ENCODE results near the gene LITAF. TPM values are rescaled to one million over a fixed set of nuclear protein-coding genes. Genes with fewer than 3 reads are reported as not detected.

The LITAF gene
- polyA plus RNA-seq, 1 of the 3 experiments (the other 2 are of a cell fraction) = 45.7 TPM

DNA sequence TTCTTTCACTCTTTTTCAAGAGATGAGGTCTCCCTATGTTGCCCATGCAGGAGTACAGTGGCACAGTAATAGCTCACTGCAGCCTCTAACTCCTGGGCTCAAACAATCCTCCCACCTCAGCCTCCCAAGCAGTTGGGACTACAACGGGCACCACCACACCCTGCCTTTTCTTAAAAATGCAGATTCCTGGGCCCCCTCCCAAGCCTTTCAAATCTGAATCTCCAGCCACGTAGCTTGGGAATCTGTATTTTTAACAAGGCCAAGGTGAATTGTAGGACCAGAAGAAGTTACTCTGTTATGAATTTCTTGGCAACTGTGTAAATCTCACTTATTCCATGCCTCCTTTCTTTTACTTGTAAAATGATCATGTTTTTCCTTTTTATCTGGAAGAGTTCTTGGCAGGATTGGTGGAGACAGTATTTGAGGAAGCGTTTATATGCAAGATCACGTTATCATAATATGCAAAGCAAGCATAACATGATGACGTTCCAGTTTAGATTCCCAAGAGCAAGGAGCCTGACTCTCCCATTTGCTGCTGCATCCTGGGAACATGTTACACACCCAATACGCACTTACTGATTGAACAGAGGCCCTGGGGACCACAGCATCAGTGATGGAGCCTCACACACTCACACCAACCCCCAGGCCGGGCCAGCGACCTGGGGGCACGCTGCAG, 44.5 kb downstream of the LITAF start (continued):
- no peak for TF ChIP-seq FOSL2 (IDR thresholded peaks at IDR 0.05; ENCODE audit: borderline replicate concordance, low read depth)
- no peak for TF ChIP-seq MEF2A (IDR thresholded peaks at IDR 0.05; ENCODE audit: borderline replicate concordance, low read depth)
- TF ChIP-seq, protein P1, sequence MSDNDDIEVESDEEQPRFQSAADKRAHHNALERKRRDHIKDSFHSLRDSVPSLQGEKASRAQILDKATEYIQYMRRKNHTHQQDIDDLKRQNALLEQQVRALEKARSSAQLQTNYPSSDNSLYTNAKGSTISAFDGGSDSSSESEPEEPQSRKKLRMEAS (IDR thresholded peaks at IDR 0.05; ENCODE audit: low read depth) = no peak
- no peak for TF ChIP-seq TEAD4 (IDR thresholded peaks at IDR 0.05; ENCODE audit: borderline replicate concordance, insufficient read depth)
- no peak for TF ChIP-seq SMC3 (IDR thresholded peaks at IDR 0.05; ENCODE audit: low read depth, low read length)
- no peak for TF ChIP-seq NRF1 (IDR thresholded peaks at IDR 0.05; ENCODE audit: low read depth, low read length)
- TF ChIP-seq EP300 (IDR thresholded peaks at IDR 0.05; ENCODE audit: borderline replicate concordance in 1 of 2, low read depth in 1 of 2, low read length in 1 of 2) = no peak
- TF ChIP-seq JUND (IDR thresholded peaks at IDR 0.05) = no peak
- no peak for TF ChIP-seq GABPA (IDR thresholded peaks at IDR 0.05; ENCODE audit: low read depth)
- TF ChIP-seq RFX5 (IDR thresholded peaks at IDR 0.05; ENCODE audit: low read length) = no peak

DNA sequence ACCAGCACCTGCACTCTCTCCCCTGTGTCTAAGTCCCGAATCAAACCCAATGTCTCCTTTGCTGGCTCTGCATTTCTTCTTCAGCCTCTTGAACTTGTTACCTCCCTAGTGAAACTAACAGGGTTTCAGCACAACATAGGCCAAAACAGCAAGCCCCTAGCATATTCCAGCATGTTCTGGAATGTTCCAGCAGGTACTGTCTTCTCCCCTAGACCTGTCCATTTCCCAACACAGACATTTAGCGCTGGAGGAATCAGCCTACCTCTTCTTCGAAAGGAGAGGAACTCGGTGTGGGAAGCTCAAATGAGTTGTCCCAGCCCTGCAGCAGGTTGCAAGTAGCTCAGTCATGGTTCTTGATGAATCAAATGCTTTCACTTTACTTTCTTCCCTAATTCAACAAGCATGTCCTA, 47.1 kb downstream of the LITAF start:
- ChIA-PET CTCF (interaction anchor here (2.7 kb wide), 1 partner anchor 143 kb away, joined by 10 read pairs; no protein-coding TSS in a partner anchor), POLR2A (no interaction called here)
- H3K4me2 ChIP-seq = no peak overlapping the region
- no peak overlapping the region for H3K27ac ChIP-seq (ENCODE audit: low read depth in 2 of 2, low read length in 1 of 2)
- no peaks in the 10 kb centered on the region for H3K9me3 ChIP-seq
- H2AFZ ChIP-seq (ENCODE audit: low read depth) = no peak overlapping the region
- TF ChIP-seq EP300 (IDR thresholded peaks at IDR 0.05; ENCODE audit: borderline replicate concordance in 1 of 2, low read depth in 1 of 2, low read length in 1 of 2) (peak in 1 of 2 experiments; percentile 24; a peak in 1 of 4 replicates), POLR2AphosphoS5 (IDR thresholded peaks at IDR 0.05; ENCODE audit: low read depth, low read length) (no peak)
- no peaks in the 10 kb centered on the region for H3F3A ChIP-seq (replicated peaks; ENCODE audit: insufficient read depth)
- WGBS (ENCODE audit: low lambda C conversion rate) = 73% methylated on average over 2 of the region's 4 CpGs
- H4K20me1 ChIP-seq (ENCODE audit: insufficient read depth) = no peaks in the 10 kb centered on the region
- H3K4me3 ChIP-seq (ENCODE audit: low read depth in 2 of 2, low read length in 1 of 2) = no peak overlapping the region
- no peaks in the 10 kb centered on the region for H3K9me2 ChIP-seq
- H3K9ac ChIP-seq = no peak overlapping the region
- no peaks in the 10 kb centered on the region for H3K36me3 ChIP-seq (replicated peaks in 1 of 2; ENCODE audit: control insufficient read depth in 1 of 2, insufficient read depth in 2 of 2, low read length in 1 of 2)
- H3K79me2 ChIP-seq (ENCODE audit: insufficient read depth) = no peaks in the 10 kb centered on the region
- DNase-seq = no peak
- H3K27me3 ChIP-seq (ENCODE audit: insufficient read depth) = no peaks in the 10 kb centered on the region
- no peaks in the 10 kb centered on the region for H3K4me1 ChIP-seq (ENCODE audit: control insufficient read depth in 1 of 2, insufficient read depth in 2 of 2, low read depth in 1 of 2, low read length in 1 of 2)

DNA sequence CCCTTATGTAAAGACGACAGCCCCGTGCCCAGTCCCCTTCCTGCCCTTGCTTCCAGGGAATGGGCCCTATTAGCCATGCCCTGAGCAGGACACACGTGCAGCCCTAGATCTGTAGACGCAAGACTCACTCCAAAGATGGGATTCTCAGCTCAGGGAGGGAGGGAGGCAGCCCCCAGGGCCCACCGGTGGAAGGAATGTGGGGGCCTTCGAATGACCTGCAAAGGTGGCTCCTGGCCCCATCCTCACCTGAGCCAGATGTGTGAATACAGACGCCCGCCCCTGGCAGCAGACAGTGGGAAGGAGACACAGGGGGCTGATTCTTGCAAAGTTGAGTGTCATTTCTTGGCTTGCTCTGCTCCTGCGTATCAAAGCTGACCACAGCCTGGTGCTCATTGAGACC, 47.8 kb downstream of the LITAF start:
- H3K27ac ChIP-seq (ENCODE audit: low read depth in 2 of 2, low read length in 1 of 2) = no peak overlapping the region
- TF ChIP-seq CHD2 (IDR thresholded peaks at IDR 0.05; ENCODE audit: low read length, partially characterized antibody) (no peak), MXI1 (IDR thresholded peaks at IDR 0.05; ENCODE audit: low read depth, low read length) (no peak), GABPA (IDR thresholded peaks at IDR 0.05; ENCODE audit: low read depth) (no peak), TEAD4 (IDR thresholded peaks at IDR 0.05; ENCODE audit: borderline replicate concordance, insufficient read depth) (no peak), NFIC (IDR thresholded peaks at IDR 0.05; ENCODE audit: borderline replicate concordance) (no peak), EP300 (IDR thresholded peaks at IDR 0.05; ENCODE audit: borderline replicate concordance in 1 of 2, low read depth in 1 of 2, low read length in 1 of 2) (no peak)
- TF ChIP-seq, protein P2, sequence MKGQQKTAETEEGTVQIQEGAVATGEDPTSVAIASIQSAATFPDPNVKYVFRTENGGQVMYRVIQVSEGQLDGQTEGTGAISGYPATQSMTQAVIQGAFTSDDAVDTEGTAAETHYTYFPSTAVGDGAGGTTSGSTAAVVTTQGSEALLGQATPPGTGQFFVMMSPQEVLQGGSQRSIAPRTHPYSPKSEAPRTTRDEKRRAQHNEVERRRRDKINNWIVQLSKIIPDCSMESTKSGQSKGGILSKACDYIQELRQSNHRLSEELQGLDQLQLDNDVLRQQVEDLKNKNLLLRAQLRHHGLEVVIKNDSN (IDR thresholded peaks at IDR 0.05; ENCODE audit: borderline replicate concordance, low read depth) = no peak
- H3K4me2 ChIP-seq = no peak overlapping the region
- ChIA-PET POLR2A (no interaction called here), CTCF (interaction anchor here (0.9 to 2.7 kb wide), 3 partner anchors 126 to 529 kb away, joined by 3 to 10 read pairs (median 4); no protein-coding TSS in a partner anchor)
- WGBS (ENCODE audit: low lambda C conversion rate) = 76% methylated on average over 6 of the region's 9 CpGs
- no peaks in the 10 kb centered on the region; a peak in 1 of 4 replicates for H3K4me1 ChIP-seq (ENCODE audit: control insufficient read depth in 1 of 2, insufficient read depth in 2 of 2, low read depth in 1 of 2, low read length in 1 of 2)
- no peaks in the 10 kb centered on the region for H3F3A ChIP-seq (replicated peaks; ENCODE audit: insufficient read depth)
- no peaks in the 10 kb centered on the region for H3K79me2 ChIP-seq (ENCODE audit: insufficient read depth)
- no peaks in the 10 kb centered on the region for H3K27me3 ChIP-seq (ENCODE audit: insufficient read depth)
- no peaks in the 10 kb centered on the region for H4K20me1 ChIP-seq (ENCODE audit: insufficient read depth)
- no peaks in the 10 kb centered on the region for H3K9me3 ChIP-seq
- H3K4me3 ChIP-seq (ENCODE audit: low read depth in 2 of 2, low read length in 1 of 2) = no peak overlapping the region
- H3K9ac ChIP-seq = no peak overlapping the region
- no peak overlapping the region for H2AFZ ChIP-seq (ENCODE audit: low read depth)
- DNase-seq = no peak
- no peaks in the 10 kb centered on the region for H3K9me2 ChIP-seq
- H3K36me3 ChIP-seq (replicated peaks in 1 of 2; ENCODE audit: control insufficient read depth in 1 of 2, insufficient read depth in 2 of 2, low read length in 1 of 2) = no peaks in the 10 kb centered on the region

Measured in SK-N-SH (cell line).